GM19025 (cell line): ENCODE measurements around the gene GCFC2.

Experiments
- ATAC-seq: cut with Tn5 transposase; IDR thresholded peaks from one replicate; pipeline ENCODE4 v1.9.1; 2021; ENCODE audit warnings: mild to moderate bottlenecking, low read depth, moderate library complexity; ENCODE audit not compliant: unreplicated experiment

GCFC2 gene

DNA sequence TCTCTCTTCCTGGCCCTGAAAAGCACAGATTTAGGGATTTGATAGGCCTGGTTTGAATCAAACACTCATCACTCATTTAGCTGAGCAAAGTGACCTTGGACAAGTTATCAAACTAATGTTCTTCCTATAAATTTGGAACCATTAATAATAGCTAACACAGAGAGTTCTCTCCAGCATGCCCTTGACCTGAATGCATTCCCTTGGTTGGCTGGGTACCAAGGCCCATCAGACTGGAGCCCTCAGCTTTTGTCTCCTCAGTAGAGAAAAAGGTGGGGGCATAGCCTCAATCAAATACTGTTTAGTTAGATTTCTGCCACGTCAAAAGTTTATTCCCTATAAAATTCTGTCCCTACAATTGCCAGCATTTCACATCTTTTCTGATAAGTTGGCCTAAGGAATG, 77.9 kb downstream of the GCFC2 start:
- ATAC-seq = no peak

DNA sequence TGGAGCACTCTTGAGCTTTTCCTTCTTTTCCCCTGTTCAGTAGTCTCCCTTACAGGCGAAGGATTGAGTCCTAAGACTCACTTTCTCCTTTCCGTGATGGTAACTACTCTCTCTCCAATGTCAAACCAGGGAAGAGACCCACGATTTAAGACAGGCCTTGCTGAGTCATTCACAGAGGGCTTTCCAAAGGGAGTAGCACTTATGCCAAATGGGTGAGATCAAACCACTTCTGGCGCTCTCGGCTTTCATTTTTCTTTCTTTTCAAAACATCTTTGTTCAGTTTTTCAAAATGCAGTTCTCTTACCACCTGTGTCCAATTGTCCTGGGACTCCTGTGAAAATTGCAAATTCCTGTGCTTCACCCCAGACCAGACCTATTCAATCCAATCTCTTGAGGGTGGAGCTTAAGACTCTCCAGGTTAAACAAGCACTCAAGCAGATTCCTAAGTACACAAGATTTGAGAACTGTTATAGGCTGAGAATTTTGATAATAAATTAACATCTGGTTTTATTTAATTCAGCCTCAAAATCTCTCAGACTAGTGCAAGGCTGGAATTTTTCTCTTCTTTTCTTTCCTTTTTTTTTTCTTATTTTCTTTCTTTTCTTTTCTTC, 78.5 kb downstream of the GCFC2 start:
- no peak for ATAC-seq

DNA sequence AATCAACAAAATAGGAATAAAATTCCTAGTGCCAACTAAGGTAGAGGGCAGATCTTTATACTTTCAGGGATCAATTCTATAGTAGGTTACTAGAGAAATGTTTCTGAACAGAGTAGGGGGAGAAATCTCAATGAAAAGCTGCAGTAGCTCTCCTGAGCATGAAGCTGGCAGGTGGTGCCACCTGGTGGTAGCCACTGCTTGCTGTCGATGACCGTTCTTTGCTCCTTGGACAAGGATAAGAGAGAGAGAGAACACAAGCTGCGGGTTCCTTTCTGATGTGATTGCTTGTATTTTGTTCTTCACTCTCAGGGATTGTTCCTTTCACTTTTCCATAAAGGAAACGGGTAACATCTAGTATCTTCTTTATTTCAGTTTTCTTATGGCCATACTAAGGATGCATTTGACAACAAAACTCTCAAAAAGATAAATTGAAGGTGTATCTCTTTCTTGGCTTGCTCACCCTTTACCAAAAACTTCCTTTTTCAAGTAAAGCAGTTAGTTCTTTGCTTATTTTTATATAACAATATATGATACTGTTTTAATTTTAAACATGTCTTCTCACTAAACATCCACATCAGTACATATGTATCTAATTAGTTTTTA, 82.7 kb downstream of the GCFC2 start:
- no peak for ATAC-seq

DNA sequence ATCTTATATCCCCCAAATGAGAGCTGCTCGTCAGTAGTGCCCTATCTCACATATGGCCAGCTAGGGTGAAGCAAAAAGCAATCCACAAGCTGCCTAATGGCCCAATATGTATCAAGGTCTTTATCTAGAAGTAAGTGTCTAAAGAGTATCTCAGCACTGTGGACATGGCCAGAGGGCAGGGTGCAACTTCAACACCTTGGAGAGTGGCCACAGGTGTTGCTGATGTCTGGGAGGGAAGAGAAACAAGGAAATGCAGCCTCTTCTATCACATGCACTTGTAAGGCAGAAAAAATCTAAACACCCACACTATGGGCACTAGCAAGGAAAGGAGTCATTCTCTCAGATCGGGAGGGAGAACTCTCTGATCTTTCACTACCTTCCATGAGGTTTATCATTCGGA, 87.8 kb downstream of the GCFC2 start:
- no peak for ATAC-seq

DNA sequence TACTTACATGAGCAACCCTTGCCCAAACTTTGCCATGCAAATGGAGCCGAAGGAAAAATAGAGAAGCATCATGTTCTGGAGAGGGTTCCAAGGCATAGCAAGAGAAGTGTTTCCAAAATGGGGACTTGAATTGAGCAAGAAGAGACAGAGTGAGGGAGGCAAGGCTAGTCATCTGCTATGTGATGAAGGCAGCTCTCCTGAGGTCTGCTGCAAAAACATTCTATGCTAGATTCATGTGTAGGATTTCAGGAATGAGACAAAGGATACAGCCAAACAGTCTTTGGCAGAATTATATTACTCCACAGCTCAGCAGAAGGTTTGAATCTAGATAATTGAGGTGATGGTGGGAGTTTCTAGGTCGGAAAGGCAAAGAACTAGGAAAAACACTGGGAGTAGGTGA, 88.2 kb downstream of the GCFC2 start:
- no peak for ATAC-seq

DNA sequence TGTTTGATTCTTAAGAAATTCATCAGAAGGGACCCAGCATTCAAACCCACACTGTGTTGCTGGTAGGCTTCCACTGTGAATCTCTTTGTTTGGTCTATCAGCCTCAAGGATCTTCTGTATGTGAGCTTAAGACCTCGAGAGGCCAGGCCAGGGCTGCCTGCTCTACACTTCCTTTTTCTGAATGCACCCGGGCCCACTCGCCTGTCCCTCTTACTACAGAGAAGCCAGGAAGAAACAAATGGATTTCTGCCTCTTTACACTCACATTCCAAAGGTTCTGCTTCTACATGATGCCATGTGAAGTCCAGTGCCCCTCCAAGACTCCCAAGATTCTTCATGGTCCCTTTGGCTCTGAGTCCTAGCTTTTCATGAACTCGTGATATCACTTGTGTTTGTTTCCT, 89.5 kb downstream of the GCFC2 start:
- no peak for ATAC-seq

DNA sequence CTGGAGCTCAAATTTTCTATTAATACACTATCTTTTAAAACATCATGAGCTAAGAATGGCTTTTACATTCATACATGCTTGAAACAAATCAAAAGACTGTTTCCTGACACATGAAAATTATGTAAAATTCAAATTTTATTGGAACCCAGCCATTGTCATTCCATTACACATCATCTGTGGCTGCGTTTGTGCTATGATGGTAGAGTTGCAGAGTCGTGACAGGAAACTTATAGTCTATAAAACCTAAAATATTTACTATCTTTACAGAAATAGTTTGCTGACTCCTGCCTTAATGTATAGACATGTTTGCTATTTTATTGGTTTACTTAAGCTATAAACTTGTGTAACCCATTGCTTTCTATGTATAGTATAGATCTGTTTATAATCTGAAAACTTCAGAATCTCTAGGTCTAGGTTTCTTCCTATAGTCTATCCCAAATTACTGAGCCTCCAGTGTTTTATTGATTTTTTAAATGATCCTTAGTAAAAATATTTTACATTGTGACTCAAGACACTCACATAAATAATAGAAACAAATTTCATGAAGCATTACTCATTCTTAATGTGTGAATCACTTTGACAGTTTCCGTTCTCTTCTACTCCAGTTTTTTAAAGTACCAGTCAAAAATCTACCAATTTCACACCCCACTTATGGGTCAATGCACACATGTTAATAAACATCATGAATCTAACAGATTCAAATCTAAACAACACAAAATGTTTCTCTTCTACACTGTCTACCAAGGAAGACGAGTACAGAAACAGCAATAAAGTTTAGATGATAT, 90.6 kb downstream of the GCFC2 start:
- no peak for ATAC-seq

DNA sequence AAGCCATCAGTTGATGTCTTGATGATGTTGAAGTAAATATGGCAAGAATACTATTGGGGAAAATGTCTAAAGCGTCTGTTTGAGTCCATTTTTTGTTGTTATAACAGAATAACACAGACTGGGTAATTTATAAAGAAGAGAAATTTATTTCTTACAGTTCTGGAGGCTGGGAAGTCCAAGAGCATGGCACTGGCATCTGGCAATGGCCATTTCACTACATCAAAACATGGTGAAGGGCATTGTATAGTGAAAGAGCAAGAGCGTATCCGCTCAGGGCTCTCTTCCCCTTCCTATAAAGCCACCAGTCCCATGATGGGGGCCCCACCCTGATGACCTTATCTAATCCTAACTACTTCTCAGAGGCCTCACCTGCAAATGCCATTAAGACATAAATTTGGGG, 93.8 kb downstream of the GCFC2 start:
- no peak for ATAC-seq

DNA sequence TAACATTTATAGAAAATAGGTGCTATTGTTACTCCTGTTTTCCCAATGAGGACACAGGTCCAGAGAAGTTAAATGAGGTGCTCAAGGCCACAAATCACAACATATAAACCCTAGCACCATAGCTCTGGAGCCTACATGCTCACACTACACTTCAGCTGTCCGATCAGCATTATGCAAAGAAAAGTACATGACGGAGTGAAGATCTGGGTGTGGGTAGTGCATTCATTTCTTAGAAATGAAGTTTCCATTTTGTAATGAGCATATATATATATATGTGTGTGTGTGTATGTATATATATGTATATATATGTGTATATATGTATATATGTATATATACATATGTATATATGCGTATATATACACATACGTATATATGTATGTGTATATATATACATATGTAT, 94.3 kb downstream of the GCFC2 start:
- ATAC-seq = no peak

DNA sequence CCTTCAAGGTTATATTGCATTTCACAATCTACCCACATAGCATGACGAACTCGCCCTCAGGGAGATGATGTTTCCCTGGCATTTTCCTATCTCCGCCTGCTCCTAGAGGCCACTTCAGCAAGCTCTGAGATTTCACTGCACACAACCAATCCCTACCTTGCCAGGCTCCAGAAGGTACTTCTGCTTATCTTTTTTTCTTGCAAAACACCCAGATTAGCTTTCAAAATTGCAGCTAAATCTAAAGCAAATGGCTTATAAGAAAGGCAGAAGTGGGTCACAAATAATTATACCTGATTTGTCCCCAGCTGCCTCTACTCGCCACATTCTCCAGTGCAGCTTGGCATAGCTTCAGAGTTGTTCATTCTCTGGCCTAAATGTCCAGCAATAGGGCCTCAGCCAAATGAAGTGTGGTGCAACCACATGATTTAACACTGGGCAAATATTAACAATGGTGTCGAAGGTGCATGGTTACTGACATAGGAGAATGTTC, 96.5 kb downstream of the GCFC2 start:
- ATAC-seq = no peak

DNA sequence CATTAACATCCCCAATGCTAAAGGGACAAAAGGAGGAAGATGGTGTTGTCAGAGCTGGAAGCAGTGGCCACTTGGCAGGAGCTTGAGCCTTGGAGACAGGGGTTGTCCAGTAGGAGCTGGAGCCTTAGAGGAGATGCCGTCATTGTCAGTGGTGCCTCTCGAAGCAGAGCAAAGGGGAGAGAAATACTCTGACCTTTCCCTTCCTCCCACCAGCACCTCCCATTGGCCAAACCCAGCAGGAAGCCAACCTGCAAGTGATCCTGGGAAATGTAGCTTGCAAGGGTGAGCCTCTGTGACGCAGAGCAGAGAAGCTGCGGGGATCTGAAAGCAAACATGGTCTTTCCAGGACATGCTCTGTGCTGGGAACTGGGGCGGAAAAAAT, 97.9 kb downstream of the GCFC2 start:
- no peak for ATAC-seq
